ENCODE results near the gene GAS2. TPM values are rescaled to one million over a fixed set of nuclear protein-coding genes. Genes with fewer than 3 reads are reported as not detected.

Gene GAS2
- total and polyA plus RNA-seq, 9 of the 15 experiments (the other 6 are each of a cell fraction or from before 2014, with no cell fraction given): 0.77 to 1.9 (median 1.1) TPM

DNA sequence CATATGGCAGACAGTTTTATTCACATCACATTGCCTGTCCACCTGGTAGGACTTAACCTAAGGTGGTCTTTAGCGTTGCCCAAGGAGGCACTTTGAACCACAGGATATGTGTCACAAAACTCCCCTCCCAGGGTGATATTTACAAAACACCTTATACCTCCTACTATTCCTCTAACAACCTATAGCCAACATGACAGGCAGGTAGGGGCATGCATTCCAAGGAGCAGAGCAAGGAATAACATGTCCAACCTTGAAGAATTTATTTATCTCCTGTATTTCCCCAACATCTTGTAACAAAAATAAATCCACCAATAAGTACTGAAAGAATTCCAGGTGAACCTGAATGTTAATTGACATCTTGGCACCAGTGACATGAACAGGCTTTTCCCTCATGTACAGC lies 102.7 kb downstream of the GAS2 start:
- in situ Hi-C loops (cut with MboI): no loop called here

More for the DNA sequence above, 102.7 kb downstream of the GAS2 start:
- intact Hi-C loops (cut with micrococcal nuclease): no loop called here
- ATAC-seq (no peak), DNase-seq (ENCODE audit: extremely low read depth in 1 of 4, low spot score in 3 of 4) (no peak), FAIRE-seq (no peak)
- no peak overlapping the region for H3K27ac ChIP-seq (ENCODE audit: extremely low read depth, low read depth, low read length)
- POLR2A ChIA-PET: interaction anchor here (1.0 kb wide), 1 partner anchor 10 kb away, joined by 3 read pairs; no protein-coding TSS in a partner anchor
- H3K79me2 ChIP-seq (ENCODE audit: control insufficient read depth, insufficient read depth, low read length): no peaks in the 10 kb centered on the region
- no peaks in the 10 kb centered on the region for H3K4me1 ChIP-seq (replicated peaks in 1 of 2; ENCODE audit: control insufficient read depth in 2 of 2, insufficient read depth in 2 of 2, low read length in 2 of 2)
- WGBS (ENCODE audit: insufficient coverage, low coverage, missing lambda C conversion rate): 17% methylated on average over 1 of the region's 1 CpG
- H3K9me1 ChIP-seq (ENCODE audit: control insufficient read depth, insufficient read depth, low read length): no peaks in the 10 kb centered on the region
- no peak overlapping the region for H3K9ac ChIP-seq (ENCODE audit: insufficient read depth in 1 of 2, low read depth in 2 of 2, low read length in 2 of 2)
- H2AFZ ChIP-seq (ENCODE audit: low read depth, low read length): no peak overlapping the region
- H3K9me3 ChIP-seq (replicated peaks; ENCODE audit: control insufficient read depth, insufficient read depth, low read depth, low read length): no peaks in the 10 kb centered on the region
- no peaks in the 10 kb centered on the region for H3K27me3 ChIP-seq (ENCODE audit: control insufficient read depth in 2 of 2, insufficient read depth in 2 of 2, low read length in 2 of 2)
- CTCF ChIA-PET (ENCODE audit: low intra/inter-chr PET ratio): no interaction called here
- H3K4me2 ChIP-seq (ENCODE audit: insufficient read depth, low read length): no peak overlapping the region
- H3K4me3 ChIP-seq: no peak overlapping the region
- H3K36me3 ChIP-seq (ENCODE audit: control insufficient read depth, insufficient read depth, low read length): no peaks in the 10 kb centered on the region
- no peaks in the 10 kb centered on the region for H4K20me1 ChIP-seq (replicated peaks; ENCODE audit: control insufficient read depth, insufficient read depth, low read length)
- TF ChIP-seq, protein P1, sequence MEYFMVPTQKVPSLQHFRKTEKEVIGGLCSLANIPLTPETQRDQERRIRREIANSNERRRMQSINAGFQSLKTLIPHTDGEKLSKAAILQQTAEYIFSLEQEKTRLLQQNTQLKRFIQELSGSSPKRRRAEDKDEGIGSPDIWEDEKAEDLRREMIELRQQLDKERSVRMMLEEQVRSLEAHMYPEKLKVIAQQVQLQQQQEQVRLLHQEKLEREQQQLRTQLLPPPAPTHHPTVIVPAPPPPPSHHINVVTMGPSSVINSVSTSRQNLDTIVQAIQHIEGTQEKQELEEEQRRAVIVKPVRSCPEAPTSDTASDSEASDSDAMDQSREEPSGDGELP (CRISPR knock-in tag; IDR thresholded peaks at IDR 0.05; ENCODE audit: borderline replicate concordance): no peak
- TF ChIP-seq ZNF551 (CRISPR knock-in tag; IDR thresholded peaks at IDR 0.05) (no peak), SMAD1 (IDR thresholded peaks at IDR 0.05; ENCODE audit: low read depth, low read length, partially characterized antibody) (no peak), MBD2 (IDR thresholded peaks at IDR 0.05; ENCODE audit: borderline replicate concordance, low read depth) (no peak), SIX5 (IDR thresholded peaks at IDR 0.05; ENCODE audit: borderline replicate concordance in 1 of 2, insufficient read depth in 1 of 2, low read depth in 1 of 2, low read length in 2 of 2) (no peak)
- TF ChIP-seq, protein P2, sequence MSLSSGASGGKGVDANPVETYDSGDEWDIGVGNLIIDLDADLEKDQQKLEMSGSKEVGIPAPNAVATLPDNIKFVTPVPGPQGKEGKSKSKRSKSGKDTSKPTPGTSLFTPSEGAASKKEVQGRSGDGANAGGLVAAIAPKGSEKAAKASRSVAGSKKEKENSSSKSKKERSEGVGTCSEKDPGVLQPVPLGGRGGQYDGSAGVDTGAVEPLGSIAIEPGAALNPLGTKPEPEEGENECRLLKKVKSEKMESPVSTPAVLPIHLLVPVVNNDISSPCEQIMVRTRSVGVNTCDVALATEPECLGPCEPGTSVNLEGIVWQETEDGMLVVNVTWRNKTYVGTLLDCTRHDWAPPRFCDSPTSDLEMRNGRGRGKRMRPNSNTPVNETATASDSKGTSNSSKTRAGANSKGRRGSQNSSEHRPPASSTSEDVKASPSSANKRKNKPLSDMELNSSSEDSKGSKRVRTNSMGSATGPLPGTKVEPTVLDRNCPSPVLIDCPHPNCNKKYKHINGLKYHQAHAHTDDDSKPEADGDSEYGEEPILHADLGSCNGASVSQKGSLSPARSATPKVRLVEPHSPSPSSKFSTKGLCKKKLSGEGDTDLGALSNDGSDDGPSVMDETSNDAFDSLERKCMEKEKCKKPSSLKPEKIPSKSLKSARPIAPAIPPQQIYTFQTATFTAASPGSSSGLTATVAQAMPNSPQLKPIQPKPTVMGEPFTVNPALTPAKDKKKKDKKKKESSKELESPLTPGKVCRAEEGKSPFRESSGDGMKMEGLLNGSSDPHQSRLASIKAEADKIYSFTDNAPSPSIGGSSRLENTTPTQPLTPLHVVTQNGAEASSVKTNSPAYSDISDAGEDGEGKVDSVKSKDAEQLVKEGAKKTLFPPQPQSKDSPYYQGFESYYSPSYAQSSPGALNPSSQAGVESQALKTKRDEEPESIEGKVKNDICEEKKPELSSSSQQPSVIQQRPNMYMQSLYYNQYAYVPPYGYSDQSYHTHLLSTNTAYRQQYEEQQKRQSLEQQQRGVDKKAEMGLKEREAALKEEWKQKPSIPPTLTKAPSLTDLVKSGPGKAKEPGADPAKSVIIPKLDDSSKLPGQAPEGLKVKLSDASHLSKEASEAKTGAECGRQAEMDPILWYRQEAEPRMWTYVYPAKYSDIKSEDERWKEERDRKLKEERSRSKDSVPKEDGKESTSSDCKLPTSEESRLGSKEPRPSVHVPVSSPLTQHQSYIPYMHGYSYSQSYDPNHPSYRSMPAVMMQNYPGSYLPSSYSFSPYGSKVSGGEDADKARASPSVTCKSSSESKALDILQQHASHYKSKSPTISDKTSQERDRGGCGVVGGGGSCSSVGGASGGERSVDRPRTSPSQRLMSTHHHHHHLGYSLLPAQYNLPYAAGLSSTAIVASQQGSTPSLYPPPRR (CRISPR knock-in tag; IDR thresholded peaks at IDR 0.05; ENCODE audit: borderline replicate concordance): no peak
- BruUV-seq (replicated peaks): no TSS peak

Measured in K562 (cell line).